ENCODE results near the gene RHO.

Gene RHO

DNA sequence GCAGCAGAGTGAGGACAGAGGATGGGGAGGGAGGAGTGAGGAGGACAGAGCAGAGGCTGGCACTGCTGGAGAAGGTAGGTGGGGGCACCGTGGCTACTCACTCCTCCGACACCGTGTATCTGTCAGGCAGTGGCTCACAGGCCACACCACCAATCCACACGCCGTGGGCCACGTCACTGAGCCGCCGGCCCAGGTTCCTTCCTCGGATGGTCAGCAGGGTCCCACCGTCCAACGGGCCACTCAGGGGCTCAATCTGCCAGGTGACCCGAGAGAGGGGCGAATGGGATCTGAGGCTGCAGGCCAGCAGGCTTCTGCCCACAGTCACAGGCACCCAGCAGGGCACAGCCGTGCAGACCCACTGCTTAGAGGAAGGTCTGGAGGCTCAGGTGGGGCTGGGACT is 45.1 kb downstream of the RHO start:
- Histone ChIP-seq H3K27ac (no peak overlapping the region), H3K9me3 (ENCODE audit: severe bottlenecking) (no peaks in the 10 kb centered on the region), H3K36me3 (peaks cover 4% of the 10 kb centered on the region), H3K4me3 (ENCODE audit: low read depth, low read length) (no peak overlapping the region), H3K27me3 (ENCODE audit: insufficient read depth, low read depth, severe bottlenecking) (no peaks in the 10 kb centered on the region)
- TF ChIP-seq, protein P1, sequence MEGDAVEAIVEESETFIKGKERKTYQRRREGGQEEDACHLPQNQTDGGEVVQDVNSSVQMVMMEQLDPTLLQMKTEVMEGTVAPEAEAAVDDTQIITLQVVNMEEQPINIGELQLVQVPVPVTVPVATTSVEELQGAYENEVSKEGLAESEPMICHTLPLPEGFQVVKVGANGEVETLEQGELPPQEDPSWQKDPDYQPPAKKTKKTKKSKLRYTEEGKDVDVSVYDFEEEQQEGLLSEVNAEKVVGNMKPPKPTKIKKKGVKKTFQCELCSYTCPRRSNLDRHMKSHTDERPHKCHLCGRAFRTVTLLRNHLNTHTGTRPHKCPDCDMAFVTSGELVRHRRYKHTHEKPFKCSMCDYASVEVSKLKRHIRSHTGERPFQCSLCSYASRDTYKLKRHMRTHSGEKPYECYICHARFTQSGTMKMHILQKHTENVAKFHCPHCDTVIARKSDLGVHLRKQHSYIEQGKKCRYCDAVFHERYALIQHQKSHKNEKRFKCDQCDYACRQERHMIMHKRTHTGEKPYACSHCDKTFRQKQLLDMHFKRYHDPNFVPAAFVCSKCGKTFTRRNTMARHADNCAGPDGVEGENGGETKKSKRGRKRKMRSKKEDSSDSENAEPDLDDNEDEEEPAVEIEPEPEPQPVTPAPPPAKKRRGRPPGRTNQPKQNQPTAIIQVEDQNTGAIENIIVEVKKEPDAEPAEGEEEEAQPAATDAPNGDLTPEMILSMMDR (IDR thresholded peaks at IDR 0.05; ENCODE audit: low read depth, low read length): no peak
- no peak for DNase-seq

DNA sequence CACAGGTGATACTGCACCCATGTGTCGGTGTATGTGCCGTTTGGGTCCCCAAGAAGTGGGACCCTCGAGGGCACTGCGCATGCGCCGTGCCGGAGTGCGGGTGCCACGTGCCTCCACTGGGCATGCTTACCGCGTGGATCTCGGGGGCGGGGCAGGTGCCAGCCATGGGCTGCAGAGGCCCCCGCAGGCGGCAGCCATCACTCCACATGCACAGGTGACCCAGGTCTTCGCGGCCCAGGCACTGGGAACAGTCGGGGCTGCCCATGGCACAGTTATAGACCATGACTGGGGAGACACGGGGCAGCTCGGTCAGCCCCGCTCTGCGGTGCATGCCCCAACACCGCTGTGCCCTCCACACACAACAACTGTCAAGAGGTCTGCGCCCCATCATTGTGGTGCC is 45.8 kb downstream of the RHO start:
- H3K9me3 ChIP-seq (ENCODE audit: severe bottlenecking): no peaks in the 10 kb centered on the region
- TF ChIP-seq, protein P1 (IDR thresholded peaks at IDR 0.05; ENCODE audit: low read depth, low read length): no peak
- peaks cover 4% of the 10 kb centered on the region for H3K36me3 ChIP-seq
- no peak overlapping the region for H3K4me3 ChIP-seq (ENCODE audit: low read depth, low read length)
- H3K27me3 ChIP-seq (ENCODE audit: insufficient read depth, low read depth, severe bottlenecking): no peaks in the 10 kb centered on the region
- H3K27ac ChIP-seq: no peak overlapping the region
- DNase-seq: no peak

GRCh38 chr3:129575233-129575996 is 47.0 kb downstream of the RHO start:
- H3K27ac ChIP-seq: no peak overlapping the region
- peaks cover 4% of the 10 kb centered on the region for H3K36me3 ChIP-seq
- H3K27me3 ChIP-seq (ENCODE audit: insufficient read depth, low read depth, severe bottlenecking): no peaks in the 10 kb centered on the region
- no peak overlapping the region for H3K4me3 ChIP-seq (ENCODE audit: low read depth, low read length)
- TF ChIP-seq, protein P1 (IDR thresholded peaks at IDR 0.05; ENCODE audit: low read depth, low read length): 0 out of 2 replicates have a peak, but pooled peaks have one; percentile 23
- DNase-seq: no peak
- no peaks in the 10 kb centered on the region for H3K9me3 ChIP-seq (ENCODE audit: severe bottlenecking)

- no peak overlapping the region for H3K4me3 ChIP-seq (ENCODE audit: low read depth, low read length)
- DNase-seq: no peak
- H3K27me3 ChIP-seq (ENCODE audit: insufficient read depth, low read depth, severe bottlenecking): no peaks in the 10 kb centered on the region
- TF ChIP-seq, protein P1 (IDR thresholded peaks at IDR 0.05; ENCODE audit: low read depth, low read length): no peak
- no peak overlapping the region for H3K27ac ChIP-seq
- no peaks in the 10 kb centered on the region for H3K9me3 ChIP-seq (ENCODE audit: severe bottlenecking)
- H3K36me3 ChIP-seq: peaks cover 4% of the 10 kb centered on the region
Measured at GRCh38 chr3:129575997-129576384, 47.6 kb downstream of the RHO start.

- peak overlapping the region; percentile 61 for H3K27ac ChIP-seq
- no peaks in the 10 kb centered on the region for H3K9me3 ChIP-seq (ENCODE audit: severe bottlenecking)
- no peak for DNase-seq
- H3K27me3 ChIP-seq (ENCODE audit: insufficient read depth, low read depth, severe bottlenecking): no peaks in the 10 kb centered on the region
- H3K36me3 ChIP-seq: peaks cover 4% of the 10 kb centered on the region
- no peak overlapping the region for H3K4me3 ChIP-seq (ENCODE audit: low read depth, low read length)
- TF ChIP-seq, protein P1 (IDR thresholded peaks at IDR 0.05; ENCODE audit: low read depth, low read length): no peak
Measured at GRCh38 chr3:129576514-129577352, 48.3 kb downstream of the RHO start.

Measured in WERI-Rb-1 (cell line).